AML-193 (cell line): ENCODE results near the gene ZNF385A.

Source experiments
- DNase-seq, 2 experiments: peaks; one replicate each; lab custom pipeline; 2025; lab: John Stamatoyannopoulos, UW

ZNF385A gene

GRCh38 chr12:54373649-54374561, 10.6 kb downstream of the ZNF385A start:
- DNase-seq: no peak

GRCh38 chr12:54372113-54372806, 12.3 kb downstream of the ZNF385A start:
- DNase-seq: no peak

- no peak for DNase-seq
Measured at GRCh38 chr12:54371328-54372112, 13.0 kb downstream of the ZNF385A start.

- peak; percentile 41 to 50 for DNase-seq
Measured at GRCh38 chr12:54370171-54370730, 14.3 kb downstream of the ZNF385A start.

GRCh38 chr12:54369597-54370131, 14.9 kb downstream of the ZNF385A start:
- DNase-seq: no peak

- peak; percentile 49 to 80 for DNase-seq
Measured at GRCh38 chr12:54368709-54369596, 15.6 kb downstream of the ZNF385A start.

GRCh38 chr12:54368025-54368708, 16.4 kb downstream of the ZNF385A start:
- DNase-seq: no peak

- DNase-seq: peak; percentile 90 to 95
Measured at GRCh38 chr12:54364413-54364812, 20.1 kb downstream of the ZNF385A start, which contains the start of gene GPR84. Gene GPR84, minus strand, starts transcription at chr12:54364486. Its CDS starts 635 bp downstream, at chr12:54363851.

GRCh38 chr12:54363618-54364017, 20.9 kb downstream of the ZNF385A start:
- DNase-seq: no peak

- no peak for DNase-seq
Measured at GRCh38 chr12:54363047-54363446, 21.5 kb downstream of the ZNF385A start.

GRCh38 chr12:54360717-54361456, 23.6 kb downstream of the ZNF385A start:
- DNase-seq: peak; percentile 29 to 40

- DNase-seq: no peak
Measured at GRCh38 chr12:54359762-54360351, 24.7 kb downstream of the ZNF385A start.

- DNase-seq: peak; percentile 86 to 87
Measured at GRCh38 chr12:54358945-54359761, 25.4 kb downstream of the ZNF385A start.

- DNase-seq: no peak
Measured at GRCh38 chr12:54358191-54358944, 26.2 kb downstream of the ZNF385A start.

- DNase-seq: no peak
Measured at GRCh38 chr12:54357506-54358190, 26.9 kb downstream of the ZNF385A start.

GRCh38 chr12:54356951-54357356, 27.6 kb downstream of the ZNF385A start:
- DNase-seq: no peak

- DNase-seq: no peak
Measured at GRCh38 chr12:54356228-54356627, 28.3 kb downstream of the ZNF385A start.
